Immature natural killer cell (primary cell): Measurements from ENCODE around the gene MTFR1L. TPM values are rescaled to one million over a fixed set of nuclear protein-coding genes. Genes with fewer than 3 reads are reported as not detected.
A peak's percentile ranks its signal among the peaks of the same experiment; 100 is the strongest.

Experiments
- DNase-seq, 3 donors: peaks; one replicate each; pipeline ENCODE4 v3.0.0; 2022; ENCODE audit warnings: mixed read lengths in 1 of 3
- H3K27ac Mint-ChIP-seq, 6 donors: one replicate each; pipeline ENCODE4 v1.8.0; 2020; ENCODE audit warnings: mixed read lengths in 6 of 6, mild to moderate bottlenecking in 5 of 6, inconsistent platforms in 4 of 6, moderate library complexity in 3 of 6
- H3K27me3 Mint-ChIP-seq, 3 donors: one replicate each; pipeline ENCODE4 v1.8.0; 2020 to 2021; ENCODE audit warnings: low read depth in 3 of 3, mild to moderate bottlenecking in 3 of 3, mixed read lengths in 3 of 3, moderate library complexity in 3 of 3, inconsistent platforms in 1 of 3
- H3K36me3 Mint-ChIP-seq, 3 donors: one replicate each; pipeline ENCODE4 v1.8.0; 2020; ENCODE audit warnings: mixed read lengths in 3 of 3, inconsistent platforms in 2 of 3, mild to moderate bottlenecking in 2 of 3
- H3K4me1 Mint-ChIP-seq, 2 donors: one replicate each; pipeline ENCODE4 v1.8.0; 2020; ENCODE audit warnings: inconsistent platforms in 2 of 2, mild to moderate bottlenecking in 2 of 2, mixed read lengths in 2 of 2, moderate library complexity in 1 of 2
- H3K4me3 Mint-ChIP-seq, 5 donors: one replicate each; pipeline ENCODE4 v1.8.0; 2020; ENCODE audit warnings: mild to moderate bottlenecking in 5 of 5, mixed read lengths in 5 of 5, inconsistent platforms in 3 of 5, moderate library complexity in 3 of 5
- H3K9me3 Mint-ChIP-seq, 6 donors: one replicate each; pipeline ENCODE4 v1.8.0; 2020; ENCODE audit warnings: mild to moderate bottlenecking in 6 of 6, mixed read lengths in 6 of 6, inconsistent platforms in 4 of 6, moderate library complexity in 3 of 6
- polyA plus RNA-seq, 3 donors: library from polyadenylated mRNA; unstranded; fragments of 300-500 nt; fragmentation: Illumina TruSeq; gene quantifications; one replicate each; pipeline ENCODE4 v1.2.3, GENCODE V29; 2021

The MTFR1L gene
- polyA plus RNA-seq, 3 donors from 2014 or later: 36.0 to 66.5 (median 43.5) TPM

- H3K27ac Mint-ChIP-seq: no peak overlapping the region
- peaks cover under 1 to 12% (median 10%) of the 10 kb centered on the region in 3 donors for H3K27me3 Mint-ChIP-seq
- H3K4me3 Mint-ChIP-seq: no peak overlapping the region
- DNase-seq: no peak
- no peaks in the 10 kb centered on the region for H3K36me3 Mint-ChIP-seq
- peaks cover 19 to 21% of the 10 kb centered on the region in 2 donors for H3K4me1 Mint-ChIP-seq
- H3K9me3 Mint-ChIP-seq: no peaks in the 10 kb centered on the region
Measured at GRCh38 chr1:25815208-25816111, 4.3 kb upstream of the MTFR1L start.

GRCh38 chr1:25816112-25816718 is 3.5 kb upstream of the MTFR1L start:
- Mint-ChIP-seq H3K27ac (no peak overlapping the region), H3K4me1 (peaks cover 23 to 29% of the 10 kb centered on the region in 2 donors), H3K9me3 (no peaks in the 10 kb centered on the region), H3K36me3 (no peaks in the 10 kb centered on the region), H3K27me3 (peaks cover 8 to 12% (median 10%) of the 10 kb centered on the region in 3 donors), H3K4me3 (no peak overlapping the region)
- DNase-seq: no peak

GRCh38 chr1:25817840-25818501 is 1.8 kb upstream of the MTFR1L start:
- H3K4me1 Mint-ChIP-seq: peaks cover 34 to 41% of the 10 kb centered on the region in 2 donors
- DNase-seq: no peak
- peaks cover 9 to 14% (median 10%) of the 10 kb centered on the region in 3 donors for H3K27me3 Mint-ChIP-seq
- no peaks in the 10 kb centered on the region for H3K9me3 Mint-ChIP-seq
- H3K4me3 Mint-ChIP-seq: peak overlapping the region; percentile 66 to 98 (median 94)
- peak overlapping the region; percentile 71 to 97 (median 90) for H3K27ac Mint-ChIP-seq
- no peaks in the 10 kb centered on the region for H3K36me3 Mint-ChIP-seq

GRCh38 chr1:25818569-25818968 is 1.2 kb upstream of the MTFR1L start:
- Mint-ChIP-seq H3K27ac (peak overlapping the region; percentile 89 to 98 (median 95)), H3K36me3 (no peaks in the 10 kb centered on the region), H3K9me3 (no peaks in the 10 kb centered on the region), H3K27me3 (peaks cover 8 to 14% (median 9%) of the 10 kb centered on the region in 3 donors), H3K4me1 (peaks cover 34 to 41% of the 10 kb centered on the region in 2 donors), H3K4me3 (peak overlapping the region; percentile 93 to 98 (median 94))
- no peak for DNase-seq

GRCh38 chr1:25820247-25821111 is 725 bp downstream of the MTFR1L start:
- peaks cover 8 to 14% (median 9%) of the 10 kb centered on the region in 3 donors for H3K27me3 Mint-ChIP-seq
- peak overlapping the region; percentile 89 to 99 (median 97) for H3K27ac Mint-ChIP-seq
- peaks cover 0 to 4% (median 0%) of the 10 kb centered on the region in 3 donors for H3K36me3 Mint-ChIP-seq
- no peaks in the 10 kb centered on the region for H3K9me3 Mint-ChIP-seq
- peaks cover 34 to 41% of the 10 kb centered on the region in 2 donors for H3K4me1 Mint-ChIP-seq
- DNase-seq: peak; percentile 74 to 77 (median 74)
- H3K4me3 Mint-ChIP-seq: peak overlapping the region; percentile 93 to 98 (median 95)

GRCh38 chr1:25821112-25821476 is 1.3 kb downstream of the MTFR1L start:
- no peaks in the 10 kb centered on the region for H3K9me3 Mint-ChIP-seq
- peaks cover 8 to 14% (median 9%) of the 10 kb centered on the region in 3 donors for H3K27me3 Mint-ChIP-seq
- peak overlapping the region; percentile 92 to 97 (median 93) for H3K4me3 Mint-ChIP-seq
- no peak for DNase-seq
- H3K27ac Mint-ChIP-seq: peak overlapping the region; percentile 86 to 99 (median 96)
- peaks cover 0 to 4% (median 1%) of the 10 kb centered on the region in 3 donors for H3K36me3 Mint-ChIP-seq
- peaks cover 34 to 41% of the 10 kb centered on the region in 2 donors for H3K4me1 Mint-ChIP-seq

GRCh38 chr1:25821630-25822091 is 1.9 kb downstream of the MTFR1L start:
- peaks cover 34 to 41% of the 10 kb centered on the region in 2 donors for H3K4me1 Mint-ChIP-seq
- H3K27ac Mint-ChIP-seq: peak overlapping the region; percentile 86 to 99 (median 96)
- H3K27me3 Mint-ChIP-seq: peaks cover 8 to 14% (median 10%) of the 10 kb centered on the region in 3 donors
- no peak for DNase-seq
- H3K4me3 Mint-ChIP-seq: peak overlapping the region; percentile 92 to 97 (median 93)
- H3K36me3 Mint-ChIP-seq: peaks cover 0 to 4% (median 4%) of the 10 kb centered on the region in 3 donors
- H3K9me3 Mint-ChIP-seq: no peaks in the 10 kb centered on the region

- Mint-ChIP-seq H3K27ac (no peak overlapping the region), H3K27me3 (peaks cover 0 to 8% (median 3%) of the 10 kb centered on the region in 3 donors), H3K4me1 (peaks cover 17 to 19% of the 10 kb centered on the region in 2 donors), H3K4me3 (no peak overlapping the region), H3K9me3 (no peaks in the 10 kb centered on the region), H3K36me3 (peaks cover 23 to 30% (median 24%) of the 10 kb centered on the region in 3 donors)
- no peak for DNase-seq
Measured at GRCh38 chr1:25825605-25826004, 5.9 kb downstream of the MTFR1L start.

- DNase-seq: no peak
- peaks cover 7 to 9% of the 10 kb centered on the region in 2 donors for H3K4me1 Mint-ChIP-seq
- H3K4me3 Mint-ChIP-seq: no peak overlapping the region
- peaks cover 0 to 2% (median under 1%) of the 10 kb centered on the region in 3 donors for H3K27me3 Mint-ChIP-seq
- H3K9me3 Mint-ChIP-seq: no peaks in the 10 kb centered on the region
- H3K27ac Mint-ChIP-seq: no peak overlapping the region
- peaks cover 28 to 40% (median 30%) of the 10 kb centered on the region in 3 donors for H3K36me3 Mint-ChIP-seq
Measured at GRCh38 chr1:25826571-25826970, 6.8 kb downstream of the MTFR1L start.

GRCh38 chr1:25828491-25828890 is 8.7 kb downstream of the MTFR1L start:
- no peak overlapping the region for H3K4me3 Mint-ChIP-seq
- no peaks in the 10 kb centered on the region for H3K4me1 Mint-ChIP-seq
- peaks cover 30 to 55% (median 35%) of the 10 kb centered on the region in 3 donors for H3K36me3 Mint-ChIP-seq
- H3K27ac Mint-ChIP-seq: no peak overlapping the region
- DNase-seq: no peak
- H3K9me3 Mint-ChIP-seq: no peaks in the 10 kb centered on the region
- peaks cover 0 to 2% (median 0%) of the 10 kb centered on the region in 3 donors for H3K27me3 Mint-ChIP-seq

- Mint-ChIP-seq H3K4me1 (no peaks in the 10 kb centered on the region), H3K27me3 (peaks cover 0 to 2% (median 0%) of the 10 kb centered on the region in 3 donors), H3K27ac (peak overlapping the region in 1 of 6 donors; percentile 64), H3K9me3 (no peaks in the 10 kb centered on the region), H3K36me3 (peaks cover 30 to 55% (median 35%) of the 10 kb centered on the region in 3 donors), H3K4me3 (no peak overlapping the region)
- DNase-seq: no peak
Measured at GRCh38 chr1:25829046-25829445, 9.3 kb downstream of the MTFR1L start.

- H3K27me3 Mint-ChIP-seq: no peaks in the 10 kb centered on the region
- H3K27ac Mint-ChIP-seq: peak overlapping the region in 2 of 6 donors; percentile 22 to 40
Measured at GRCh38 chr1:25831569-25832196, 11.9 kb downstream of the MTFR1L start.

More at GRCh38 chr1:25831569-25832196, 11.9 kb downstream of the MTFR1L start:
- Mint-ChIP-seq H3K9me3 (no peaks in the 10 kb centered on the region), H3K36me3 (peaks cover 35 to 55% (median 39%) of the 10 kb centered on the region in 3 donors), H3K4me1 (no peaks in the 10 kb centered on the region), H3K4me3 (no peak overlapping the region)
- no peak for DNase-seq
